WI38 (cell line): Measurements from ENCODE around the gene RGN.

Experiments
- H3K4me3 ChIP-seq: 2 replicates; pipeline ENCODE4 v1.5.1; 2011; ENCODE audit warnings: low read depth, mild to moderate bottlenecking, control low read depth, low read length
- CTCF ChIP-seq: IDR thresholded peaks from 2 replicates; pipeline ENCODE4 v1.5.1; 2012; ENCODE audit warnings: low read depth, mild to moderate bottlenecking, control low read depth, low read length

Gene RGN

GRCh38 chrX:47063179-47063578 lies 15.1 kb upstream of the RGN start:
- TF ChIP-seq CTCF, result no peak
- no peak overlapping the region for H3K4me3 ChIP-seq

GRCh38 chrX:47068214-47068613 lies 10.0 kb upstream of the RGN start:
- TF ChIP-seq CTCF, result no peak
- no peak overlapping the region for H3K4me3 ChIP-seq

- TF ChIP-seq CTCF, result no peak
- H3K4me3 ChIP-seq, result no peak overlapping the region
Observed at GRCh38 chrX:47068720-47069119, 9.5 kb upstream of the RGN start.

- no peak overlapping the region for H3K4me3 ChIP-seq
- TF ChIP-seq CTCF, result no peak
Observed at GRCh38 chrX:47080215-47080914, 2.1 kb downstream of the RGN start.

- no peak overlapping the region for H3K4me3 ChIP-seq
- no peak for TF ChIP-seq CTCF
Observed at GRCh38 chrX:47080915-47081236, 2.6 kb downstream of the RGN start.

GRCh38 chrX:47091149-47091775 lies 13.0 kb downstream of the RGN start:
- no peak overlapping the region for H3K4me3 ChIP-seq
- no peak for TF ChIP-seq CTCF

- 0 out of 2 replicates have a peak, but pooled peaks have one; percentile 6 for TF ChIP-seq CTCF
Observed at GRCh38 chrX:47093248-47093647, 15.0 kb downstream of the RGN start.

More at GRCh38 chrX:47093248-47093647, 15.0 kb downstream of the RGN start:
- H3K4me3 ChIP-seq, result no peak overlapping the region
